Kasumi-1 (cell line): ENCODE data around the gene FRMD8.

Source experiments
- DNase-seq, 2 experiments: peaks; one replicate each; lab custom pipeline; 2025; lab: John Stamatoyannopoulos, UW

Gene FRMD8

GRCh38 chr11:65425105-65425970 lies 38.9 kb downstream of the FRMD8 start:
- DNase-seq = peak; percentile 32 to 52

DNA sequence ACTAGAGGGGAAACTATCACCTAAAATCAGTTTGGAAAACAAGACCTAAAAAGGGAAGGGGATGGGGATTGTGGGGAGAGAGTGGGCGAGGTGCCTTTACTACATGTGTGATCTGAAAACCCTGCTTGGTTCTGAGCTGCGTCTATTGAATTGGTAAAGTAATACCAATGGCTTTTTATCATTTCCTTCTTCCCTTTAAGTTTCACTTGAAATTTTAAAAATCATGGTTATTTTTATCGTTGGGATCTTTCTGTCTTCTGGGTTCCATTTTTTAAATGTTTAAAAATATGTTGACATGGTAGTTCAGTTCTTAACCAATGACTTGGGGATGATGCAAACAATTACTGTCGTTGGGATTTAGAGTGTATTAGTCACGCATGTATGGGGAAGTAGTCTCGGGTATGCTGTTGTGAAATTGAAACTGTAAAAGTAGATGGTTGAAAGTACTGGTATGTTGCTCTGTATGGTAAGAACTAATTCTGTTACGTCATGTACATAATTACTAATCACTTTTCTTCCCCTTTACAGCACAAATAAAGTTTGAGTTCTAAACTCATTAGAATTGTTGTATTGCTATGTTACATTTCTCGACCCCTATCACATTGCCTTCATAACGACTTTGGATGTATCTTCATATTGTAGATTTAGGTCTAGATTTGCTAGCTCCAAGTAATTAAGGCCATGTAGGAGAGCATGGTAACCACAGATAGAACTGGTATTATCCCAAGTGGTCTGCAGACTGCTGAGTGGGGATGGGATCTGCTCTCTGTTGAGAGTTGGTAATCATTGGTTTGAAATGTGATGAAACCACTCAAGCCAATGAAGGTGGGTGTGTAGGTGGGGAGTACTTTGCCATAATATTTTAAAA lies 39.8 kb downstream of the FRMD8 start:
- peak; percentile 95 to 98 for DNase-seq

DNA sequence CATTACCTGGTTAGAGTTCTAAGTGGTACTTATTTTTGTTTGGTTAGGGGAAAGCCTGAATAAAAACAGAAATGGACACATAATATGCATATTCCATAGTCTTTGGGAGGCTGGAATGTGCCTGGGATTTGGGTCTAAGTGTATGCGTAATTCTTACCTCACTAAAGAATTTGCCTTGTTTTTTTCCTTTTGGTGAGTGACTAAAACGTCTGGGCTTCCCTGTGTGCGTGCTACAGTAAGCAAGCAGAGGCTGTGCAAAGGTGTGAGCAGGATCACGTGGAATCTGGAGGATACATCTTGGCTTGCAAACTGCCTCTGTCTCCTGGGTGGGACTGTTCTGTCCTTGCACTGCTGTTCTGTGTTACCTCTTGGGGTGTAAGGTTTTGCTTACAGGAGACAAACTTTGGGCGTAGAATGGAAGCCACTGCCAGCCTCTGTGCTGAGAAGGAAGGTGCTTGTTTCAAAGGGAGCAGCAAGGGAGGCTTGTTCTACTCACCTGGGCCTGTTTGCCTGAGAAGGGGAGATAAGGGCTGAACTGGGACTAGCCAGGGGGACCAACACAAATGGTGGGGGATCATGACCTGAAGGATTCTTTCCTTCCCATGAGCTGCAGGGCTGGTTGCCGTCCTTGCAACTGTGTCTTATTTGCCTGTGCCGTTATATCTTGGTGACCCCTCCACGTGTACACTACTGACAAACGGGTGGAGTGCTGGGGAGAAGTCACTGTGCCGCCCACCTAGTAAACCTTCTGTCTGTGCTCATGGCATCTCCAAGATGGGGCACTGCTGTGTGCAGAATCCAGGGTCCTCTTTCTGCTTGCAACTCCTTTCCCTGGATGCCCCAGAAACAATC lies 40.6 kb downstream of the FRMD8 start:
- DNase-seq = peak; percentile 32 to 49

DNA sequence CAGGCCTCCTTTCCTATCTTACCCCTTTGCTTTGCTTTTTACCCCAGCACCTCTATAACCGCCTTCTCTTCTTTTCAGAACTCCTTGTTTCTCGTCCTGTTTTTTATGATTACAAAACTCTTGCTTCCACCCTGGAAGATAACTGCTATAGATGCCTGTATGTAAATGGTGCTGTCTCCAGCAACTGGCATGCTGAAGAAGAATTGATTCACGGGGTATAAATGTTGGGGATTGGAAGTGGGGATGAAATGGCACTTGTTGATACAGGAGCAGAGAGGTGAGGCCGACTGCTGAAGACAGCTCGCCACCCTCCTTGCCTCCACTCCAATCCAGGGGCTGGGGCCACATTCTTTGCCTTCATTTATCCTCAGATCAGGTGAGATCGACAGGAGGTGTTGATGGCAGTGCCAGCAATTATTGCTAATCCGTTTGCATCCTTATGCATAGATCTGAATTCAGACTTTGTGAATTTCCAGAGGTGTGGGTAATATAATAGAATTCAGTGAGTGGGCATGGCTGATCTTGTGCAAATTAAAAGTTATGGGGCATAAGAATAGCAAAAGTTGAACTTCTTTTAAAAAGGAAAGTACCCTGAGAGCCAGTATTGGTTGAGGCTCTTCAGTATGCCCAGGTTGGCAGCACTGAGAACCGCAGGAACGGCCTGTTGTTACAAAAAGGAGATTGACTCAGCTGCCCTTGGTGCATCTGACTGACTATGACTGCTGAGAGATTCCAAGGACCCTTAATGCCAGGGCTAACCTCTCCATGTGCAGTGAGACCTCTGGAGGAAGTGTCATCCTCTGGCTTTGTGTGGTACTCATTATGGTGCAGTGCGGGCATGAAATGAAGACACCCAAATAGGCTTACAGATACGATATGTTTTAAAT lies 41.5 kb downstream of the FRMD8 start:
- DNase-seq = peak; percentile 56 to 62

DNA sequence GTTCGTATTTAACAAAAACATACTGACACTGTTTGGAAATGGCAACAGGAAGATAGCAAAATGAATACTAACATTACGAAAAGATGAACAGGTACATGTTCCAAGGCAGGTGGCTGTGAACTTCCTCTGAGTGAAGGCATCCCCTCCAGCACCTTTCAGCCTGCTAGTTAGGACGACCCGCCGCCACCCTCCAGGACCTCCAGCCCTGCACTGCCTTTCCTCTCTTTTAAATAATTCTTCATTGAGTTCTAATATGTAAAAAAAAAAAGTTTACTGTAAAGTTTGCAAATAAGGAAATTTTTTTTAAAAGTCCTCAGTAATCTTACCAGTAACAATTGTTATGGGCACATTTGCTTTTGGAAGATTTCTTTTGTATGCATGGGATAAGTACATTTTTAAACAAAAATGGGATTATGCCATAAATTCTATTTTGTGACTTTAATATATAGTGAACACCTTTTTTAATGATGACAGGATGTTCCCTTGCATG lies 42.2 kb downstream of the FRMD8 start:
- no peak for DNase-seq

DNA sequence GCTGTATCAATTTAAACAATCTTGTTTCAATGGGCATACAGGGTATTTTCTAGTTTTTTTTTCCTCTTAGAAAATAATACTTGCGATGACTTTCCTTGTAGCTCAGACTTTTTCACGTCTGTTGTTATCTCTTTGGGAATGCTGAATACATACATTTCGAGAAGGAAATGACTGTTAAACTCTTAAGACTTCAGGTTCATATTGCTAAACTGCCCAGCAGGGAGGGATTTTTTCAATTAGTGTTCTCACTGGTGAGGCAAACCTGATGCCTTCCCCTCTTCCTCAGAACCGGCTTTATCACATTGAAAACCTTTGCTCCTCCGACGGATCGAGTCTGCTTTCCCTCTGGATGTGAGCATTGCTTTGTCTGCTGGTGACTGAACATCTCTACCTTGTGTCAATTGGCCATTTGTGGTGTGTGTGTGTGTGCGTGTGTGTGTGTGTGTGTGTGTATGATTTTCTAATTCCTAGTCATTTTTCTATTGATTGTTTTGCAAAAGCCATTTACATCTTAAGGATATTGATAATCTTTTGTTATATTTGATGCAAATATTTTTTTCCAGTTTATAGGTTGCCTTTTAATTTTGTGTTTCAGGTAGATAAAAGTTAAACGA lies 42.7 kb downstream of the FRMD8 start:
- peak; percentile 35 to 55 for DNase-seq

GRCh38 chr11:65429724-65430405 lies 43.4 kb downstream of the FRMD8 start:
- DNase-seq = peak; percentile 73 to 79

- DNase-seq = no peak
Observed at GRCh38 chr11:65430406-65431217, 44.2 kb downstream of the FRMD8 start.

GRCh38 chr11:65431451-65432099 lies 45.1 kb downstream of the FRMD8 start:
- no peak for DNase-seq

GRCh38 chr11:65432100-65432650 lies 45.7 kb downstream of the FRMD8 start:
- no peak for DNase-seq

DNA sequence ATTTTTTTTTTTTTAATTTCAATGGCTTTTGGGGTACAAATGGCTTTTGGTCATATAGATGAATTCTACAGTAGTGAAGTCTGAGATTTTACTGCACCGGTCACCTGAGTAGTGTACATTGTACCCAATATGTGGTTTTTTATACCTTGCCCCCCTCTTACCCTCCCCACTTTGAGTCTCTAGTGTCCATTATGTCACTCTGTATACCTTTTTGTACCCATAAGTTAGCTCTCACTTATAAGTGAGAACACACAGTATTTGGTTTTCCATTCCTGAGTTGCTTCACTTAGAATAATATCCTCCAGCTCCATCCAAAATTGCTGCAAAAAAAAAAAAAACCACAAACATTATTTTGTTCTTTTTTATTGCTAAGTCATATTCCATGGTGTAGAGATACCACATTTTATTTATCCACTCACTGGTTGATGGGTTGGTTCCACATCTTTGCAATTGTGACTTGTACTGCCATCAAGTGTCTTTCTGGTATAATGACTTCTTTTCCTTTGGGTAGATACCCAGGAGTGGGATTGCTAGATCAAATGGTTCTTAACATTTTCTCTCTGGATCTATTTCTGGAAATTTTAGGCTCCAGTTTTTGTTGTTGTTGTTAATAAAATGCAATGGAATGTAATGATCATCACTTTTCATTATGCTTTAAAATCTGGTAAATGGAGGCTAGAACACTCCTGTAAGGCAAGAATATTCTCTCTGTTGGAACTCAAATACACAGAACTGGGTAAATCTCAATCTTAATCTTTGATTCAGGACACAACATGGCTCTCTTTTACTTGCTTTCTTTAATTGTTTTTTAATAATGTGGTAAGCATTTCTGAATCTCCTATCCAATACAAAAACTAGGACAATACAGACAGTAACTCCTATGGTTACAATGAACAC lies 46.5 kb downstream of the FRMD8 start:
- peak; percentile 50 to 66 for DNase-seq

DNA sequence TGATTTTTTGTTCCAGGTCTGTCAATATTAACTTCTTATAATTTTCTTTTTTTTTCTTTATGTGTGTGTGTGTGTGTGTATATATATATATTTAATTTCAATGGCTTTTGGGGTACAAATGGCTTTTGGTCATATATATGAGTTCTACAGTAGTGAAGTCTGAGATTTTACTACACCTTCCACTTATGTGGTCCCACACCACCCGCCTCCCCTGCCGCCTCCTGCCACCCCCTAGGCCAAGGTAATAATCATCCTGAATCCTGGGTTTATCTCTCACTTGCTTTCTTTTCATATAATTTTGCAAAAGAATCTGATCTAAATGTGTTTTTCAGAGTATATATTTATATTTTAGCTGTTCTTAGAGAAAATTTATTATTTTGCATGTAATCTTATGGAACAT lies 47.2 kb downstream of the FRMD8 start:
- DNase-seq = no peak

- DNase-seq = no peak
Observed at GRCh38 chr11:65434057-65434666, 47.7 kb downstream of the FRMD8 start.

- DNase-seq = no peak
Observed at GRCh38 chr11:65434667-65435410, 48.4 kb downstream of the FRMD8 start.

DNA sequence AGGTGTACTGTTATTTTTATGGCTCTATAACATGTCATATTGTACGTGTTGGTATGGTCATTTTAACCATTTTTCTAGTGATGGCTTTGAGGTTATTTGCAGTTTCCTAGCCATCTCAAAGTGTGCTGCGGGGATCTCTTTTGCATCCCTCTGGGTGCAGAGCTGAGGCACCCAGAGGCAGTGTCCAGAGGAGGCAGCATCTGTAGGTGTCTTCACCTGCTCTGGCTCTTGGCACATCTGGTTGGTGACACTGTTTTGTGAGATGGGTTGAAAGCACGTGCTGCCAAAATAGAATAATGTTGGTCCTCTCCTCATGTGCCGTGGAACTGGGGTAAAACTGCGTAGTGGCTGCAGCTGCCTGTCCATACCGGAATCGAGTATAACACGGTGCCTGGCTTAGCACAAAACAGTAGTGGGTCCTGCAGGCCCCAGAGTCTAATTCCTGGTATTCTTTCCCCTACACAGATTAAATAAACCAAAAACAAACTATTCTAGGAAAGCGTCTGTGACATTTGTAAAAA lies 49.0 kb downstream of the FRMD8 start:
- no peak for DNase-seq

DNA sequence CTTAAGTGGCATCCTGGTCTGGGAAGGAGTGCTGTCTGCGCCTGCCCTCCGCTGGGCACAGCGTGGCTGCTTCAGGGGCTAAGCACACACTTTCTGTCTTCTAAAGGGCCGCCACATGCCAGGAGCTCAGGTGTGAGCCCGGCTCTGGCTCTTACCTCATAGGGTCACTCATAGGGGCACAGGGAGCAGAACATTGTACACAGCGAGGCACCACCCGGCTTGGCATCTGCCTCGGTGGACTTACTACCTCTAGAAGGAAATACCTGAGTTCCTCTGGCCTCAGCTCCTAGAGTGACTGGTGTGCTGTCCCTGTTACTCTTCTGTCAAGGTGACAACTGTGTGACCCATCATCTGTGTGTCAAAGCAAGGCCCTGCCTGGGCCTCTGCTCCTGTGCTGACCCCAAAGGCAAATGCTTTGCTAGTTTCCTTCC lies 49.6 kb downstream of the FRMD8 start:
- no peak for DNase-seq
